CD4-positive, CD25-positive, alpha-beta regulatory T cell (primary cell): ENCODE measurements around the gene FBXL15. TPM values are rescaled to one million over a fixed set of nuclear protein-coding genes. Genes with fewer than 3 reads are reported as not detected.

Experiments used
- ATAC-seq, 2 donors: fragments of 150-1000 bp; cut with Tn5 transposase; one replicate each; pipeline ENCODE4 v1.10.0; 2021; ENCODE audit warnings: low read depth in 2 of 2, moderate number of reproducible peaks in 2 of 2, moderate library complexity in 1 of 2
- DNase-seq, 3 donors: peaks; one replicate each; pipeline versions ENCODE4 v3.0.0 to v3.0.0-alpha.2; 2012 to 2022; ENCODE audit warnings: mixed read lengths in 1 of 3
- H3K27ac ChIP-seq: one replicate; pipeline ENCODE4 v1.7.0; 2013; ENCODE audit warnings: mild to moderate bottlenecking, low read length; ENCODE audit not compliant: insufficient read depth, poor library complexity, severe bottlenecking
- H3K27me3 ChIP-seq: one replicate; pipeline ENCODE4 v1.7.0; 2013; ENCODE audit warnings: low read length; ENCODE audit not compliant: control insufficient read depth, insufficient read depth
- H3K36me3 ChIP-seq: one replicate; pipeline ENCODE4 v1.7.0; 2013; ENCODE audit warnings: mild to moderate bottlenecking, low read length, moderate library complexity; ENCODE audit not compliant: control insufficient read depth, insufficient read depth
- H3K4me1 ChIP-seq: 2 replicates; pipeline ENCODE4 v1.7.0; 2013; ENCODE audit warnings: mild to moderate bottlenecking, low read length; ENCODE audit not compliant: insufficient read depth, control insufficient read depth, poor library complexity, severe bottlenecking
- H3K4me3 ChIP-seq: one replicate; pipeline ENCODE4 v1.7.0; 2013; ENCODE audit warnings: low read depth, mild to moderate bottlenecking, low read length, moderate library complexity
- H3K9me3 ChIP-seq, 2 experiments: 1 replicate in 1 of 2; 2 replicates in 1 of 2; pipeline ENCODE4 v1.7.0; 2013; ENCODE audit warnings: low read length in 2 of 2, mild to moderate bottlenecking in 1 of 2, moderate library complexity in 1 of 2; ENCODE audit not compliant: control insufficient read depth in 2 of 2
- H3K27ac Mint-ChIP-seq, 3 donors: one replicate each; pipeline ENCODE4 v1.8.0; 2020 to 2022; ENCODE audit warnings: mild to moderate bottlenecking in 3 of 3, mixed read lengths in 3 of 3, moderate library complexity in 2 of 3
- H3K27me3 Mint-ChIP-seq: one replicate; pipeline ENCODE4 v1.8.0; 2022; ENCODE audit warnings: mild to moderate bottlenecking, mixed read lengths
- H3K36me3 Mint-ChIP-seq: one replicate; pipeline ENCODE4 v1.8.0; 2020; ENCODE audit warnings: mixed read lengths
- H3K4me1 Mint-ChIP-seq, 4 donors: one replicate each; pipeline ENCODE4 v1.8.0; 2020 to 2022; ENCODE audit warnings: mixed read lengths in 4 of 4, mild to moderate bottlenecking in 1 of 4
- H3K4me3 Mint-ChIP-seq, 4 donors: one replicate each; pipeline ENCODE4 v1.8.0; 2020 to 2022; ENCODE audit warnings: mild to moderate bottlenecking in 4 of 4, mixed read lengths in 4 of 4, moderate library complexity in 3 of 4
- H3K9me3 Mint-ChIP-seq, 7 donors: one replicate each; pipeline ENCODE4 v1.8.0; 2020 to 2022; ENCODE audit warnings: mixed read lengths in 7 of 7, mild to moderate bottlenecking in 3 of 7, moderate library complexity in 2 of 7
- polyA plus RNA-seq, 4 donors: library from polyadenylated mRNA; unstranded; fragments of 300-500 nt; fragmentation: Illumina TruSeq; gene quantifications; one replicate each; pipeline ENCODE4 v1.2.3, GENCODE V29; 2021
- total RNA-seq: library from RNA; stranded (reverse); gene quantifications from one replicate; pipeline ENCODE4 v1.2.3, GENCODE V29; 2022

FBXL15 gene
- total and polyA plus RNA-seq, 5 donors from 2014 or later = 12.8 to 40.1 (median 29.7) TPM

DNA sequence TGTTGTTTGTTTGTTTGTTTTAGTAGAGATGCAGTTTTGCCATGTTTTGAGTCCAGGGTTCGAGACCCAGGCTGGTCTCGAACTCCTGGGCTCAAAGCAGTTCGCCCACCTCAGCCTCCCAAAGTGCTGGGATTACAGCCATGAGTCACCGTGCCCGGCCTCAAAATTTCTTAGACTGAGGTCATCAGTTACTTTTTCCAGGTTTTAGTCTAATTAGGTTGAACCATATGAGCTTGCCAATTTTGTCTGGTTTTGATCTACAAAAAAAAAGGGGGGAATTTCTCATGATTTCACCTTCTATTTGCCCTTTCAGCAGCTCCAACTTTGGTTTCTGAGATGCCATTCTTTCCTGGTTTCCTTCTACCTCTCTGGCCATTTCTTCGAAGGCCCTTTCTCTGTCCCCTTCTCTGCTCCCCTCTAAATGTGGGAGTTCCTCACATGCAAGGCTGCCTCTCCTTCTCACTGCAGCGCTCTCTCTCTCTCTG lies 6.2 kb downstream of the FBXL15 start:
- Histone ChIP-seq H3K27me3 (no peaks in the 10 kb centered on the region), H3K4me3 (no peak overlapping the region), H3K36me3 (peaks cover 3% of the 10 kb centered on the region), H3K27ac (no peak overlapping the region), H3K4me1 (peaks cover 21% of the 10 kb centered on the region), H3K9me3 (no peaks in the 10 kb centered on the region)
- DNase-seq (no peak), ATAC-seq (no peak)
- Mint-ChIP-seq H3K4me3 (peak overlapping the region in 1 of 4 donors; percentile 52), H3K27me3 (no peaks in the 10 kb centered on the region), H3K9me3 (no peaks in the 10 kb centered on the region), H3K36me3 (no peaks in the 10 kb centered on the region), H3K27ac (peak overlapping the region in 1 of 3 donors; percentile 26), H3K4me1 (peaks cover 5 to 29% (median 20%) of the 10 kb centered on the region in 4 donors)

DNA sequence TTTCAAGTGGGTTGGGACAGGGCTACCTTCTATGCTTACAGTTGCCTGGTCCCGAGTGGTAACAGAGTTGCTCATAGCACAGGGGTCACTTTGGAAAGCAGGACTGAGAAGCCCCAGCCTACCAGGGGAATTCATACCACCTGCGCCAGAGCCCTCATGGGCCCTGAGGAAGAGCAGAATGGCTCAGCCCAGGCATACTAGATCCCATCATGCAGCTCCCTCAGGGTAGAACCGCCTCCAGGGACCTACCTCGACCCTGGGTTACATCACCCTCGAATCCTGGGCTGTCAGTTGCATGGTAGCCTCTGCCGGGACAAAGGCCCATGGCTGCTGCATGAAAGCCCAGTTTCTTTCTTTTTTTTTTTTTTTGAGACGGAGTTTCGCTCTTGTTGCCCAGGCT lies 8.8 kb downstream of the FBXL15 start:
- Mint-ChIP-seq H3K4me1 (peaks cover 11 to 39% (median 22%) of the 10 kb centered on the region in 4 donors), H3K27ac (no peak overlapping the region), H3K27me3 (no peaks in the 10 kb centered on the region), H3K4me3 (peak overlapping the region in 1 of 4 donors; percentile 81), H3K36me3 (no peaks in the 10 kb centered on the region), H3K9me3 (no peaks in the 10 kb centered on the region)
- no peak for ATAC-seq
- Histone ChIP-seq H3K4me3 (no peak overlapping the region), H3K27me3 (no peaks in the 10 kb centered on the region), H3K4me1 (peaks cover 27% of the 10 kb centered on the region), H3K27ac (no peak overlapping the region), H3K9me3 (no peaks in the 10 kb centered on the region), H3K36me3 (peaks cover 3% of the 10 kb centered on the region)
- DNase-seq = no peak

DNA sequence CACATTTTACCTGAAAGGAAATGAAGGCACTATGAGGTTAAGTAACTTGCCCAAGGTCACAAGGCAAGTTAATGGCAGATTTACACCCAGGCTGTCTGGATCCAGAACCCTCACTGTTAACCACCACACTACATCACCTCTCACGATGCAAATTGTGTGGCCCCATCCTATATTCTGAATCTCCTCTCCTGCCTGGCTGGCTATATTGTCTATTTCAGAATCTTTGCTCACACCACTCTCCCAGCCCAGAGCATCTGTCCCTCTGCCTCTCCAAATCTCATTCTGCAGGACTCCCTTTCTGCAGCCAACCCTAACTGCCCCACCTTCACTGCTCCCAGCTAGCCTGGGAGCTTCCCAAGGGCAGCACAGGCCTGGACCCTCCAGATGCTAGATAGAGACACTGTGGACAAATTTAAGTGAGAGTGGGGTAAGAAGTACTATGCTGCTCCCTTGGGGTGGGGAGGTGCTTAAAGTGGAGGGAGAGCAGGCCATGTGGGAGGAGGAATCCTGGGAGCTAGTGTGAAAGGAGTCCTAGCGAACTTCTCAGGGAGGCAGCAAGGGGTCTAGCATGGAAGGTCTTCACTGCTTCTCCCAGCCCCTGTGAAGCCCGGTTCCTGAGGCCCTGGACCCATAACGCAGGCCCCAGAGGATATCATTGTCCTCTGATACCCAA lies 11.0 kb downstream of the FBXL15 start:
- no peak for DNase-seq
- peak overlapping the region; percentile 86 to 91 (median 90) for H3K27ac Mint-ChIP-seq
- ATAC-seq = no peak
- Histone ChIP-seq H3K27me3 (no peaks in the 10 kb centered on the region), H3K4me3 (peak overlapping the region; percentile 80), H3K9me3 (no peaks in the 10 kb centered on the region), H3K36me3 (no peaks in the 10 kb centered on the region), H3K27ac (peak overlapping the region; percentile 63), H3K4me1 (peaks cover 47% of the 10 kb centered on the region)
- no peaks in the 10 kb centered on the region for H3K9me3 Mint-ChIP-seq
- peak overlapping the region; percentile 93 to 99 (median 96) for H3K4me3 Mint-ChIP-seq
- peaks cover 5% of the 10 kb centered on the region for H3K27me3 Mint-ChIP-seq
- no peaks in the 10 kb centered on the region for H3K36me3 Mint-ChIP-seq
- H3K4me1 Mint-ChIP-seq = peaks cover 11 to 53% (median 37%) of the 10 kb centered on the region in 4 donors

DNA sequence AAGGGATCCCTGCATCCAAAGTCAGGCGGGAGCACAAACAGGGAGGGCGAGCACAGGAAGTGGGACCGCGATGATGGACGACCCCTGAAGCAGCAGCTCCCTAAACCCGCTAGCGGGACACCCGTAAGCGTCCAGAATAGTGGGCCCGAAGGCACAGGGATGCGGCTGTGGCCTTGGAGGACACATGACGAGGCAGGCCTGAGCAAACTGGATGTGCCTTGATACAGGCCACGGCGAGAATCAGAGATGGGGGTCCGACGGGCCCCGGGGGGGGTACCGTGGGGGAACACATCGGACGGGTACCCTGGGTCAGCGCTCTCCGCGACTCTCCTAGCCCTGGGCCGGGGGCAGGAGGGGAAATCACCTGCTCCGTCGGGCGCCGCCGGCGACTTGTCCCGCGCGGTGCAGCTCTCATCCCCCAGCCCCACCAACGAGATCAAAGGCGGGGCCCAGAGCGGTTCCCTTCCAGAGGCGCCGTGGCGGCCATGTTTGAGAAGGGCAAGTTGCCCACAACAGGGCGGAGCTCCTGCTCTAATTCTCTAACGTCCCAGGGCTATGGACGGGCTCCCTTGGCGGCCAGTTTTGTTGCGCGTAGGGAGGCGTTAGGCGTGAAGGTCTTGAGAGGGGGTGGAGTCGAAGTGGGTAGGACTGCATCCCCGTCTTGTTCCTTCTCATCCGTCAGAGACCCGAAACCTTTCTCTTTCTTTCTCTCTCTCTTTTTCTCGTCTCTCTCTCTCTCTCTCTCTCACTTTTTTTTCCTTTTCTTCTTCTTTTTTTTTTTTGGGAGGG lies 11.7 kb downstream of the FBXL15 start, which contains the start of gene CUEDC2:
Gene CUEDC2, minus strand, starts transcription at position 413 of the 789 bp plus-strand sequence. CDS start 7,386 bp downstream, outside the sequence.
- peaks cover 11 to 56% (median 39%) of the 10 kb centered on the region in 4 donors for H3K4me1 Mint-ChIP-seq
- no peaks in the 10 kb centered on the region for H3K27me3 ChIP-seq
- no peaks in the 10 kb centered on the region for H3K36me3 ChIP-seq
- peak within 1 kb of the TSS; percentile 93 to 99 (median 96) for H3K4me3 Mint-ChIP-seq
- H3K4me3 ChIP-seq = peak within 1 kb of the TSS; percentile 80
- DNase-seq = peak; percentile 91 to 97 (median 93)
- H3K27me3 Mint-ChIP-seq = peaks cover 5% of the 10 kb centered on the region
- H3K9me3 Mint-ChIP-seq = no peaks in the 10 kb centered on the region
- peak within 1 kb of the TSS; percentile 90 to 91 (median 90) for H3K27ac Mint-ChIP-seq
- no peaks in the 10 kb centered on the region for H3K9me3 ChIP-seq
- peaks cover 52% of the 10 kb centered on the region for H3K4me1 ChIP-seq
- peak within 1 kb of the TSS; percentile 63 for H3K27ac ChIP-seq
- no peaks in the 10 kb centered on the region for H3K36me3 Mint-ChIP-seq
- ATAC-seq = peak; percentile 94

DNA sequence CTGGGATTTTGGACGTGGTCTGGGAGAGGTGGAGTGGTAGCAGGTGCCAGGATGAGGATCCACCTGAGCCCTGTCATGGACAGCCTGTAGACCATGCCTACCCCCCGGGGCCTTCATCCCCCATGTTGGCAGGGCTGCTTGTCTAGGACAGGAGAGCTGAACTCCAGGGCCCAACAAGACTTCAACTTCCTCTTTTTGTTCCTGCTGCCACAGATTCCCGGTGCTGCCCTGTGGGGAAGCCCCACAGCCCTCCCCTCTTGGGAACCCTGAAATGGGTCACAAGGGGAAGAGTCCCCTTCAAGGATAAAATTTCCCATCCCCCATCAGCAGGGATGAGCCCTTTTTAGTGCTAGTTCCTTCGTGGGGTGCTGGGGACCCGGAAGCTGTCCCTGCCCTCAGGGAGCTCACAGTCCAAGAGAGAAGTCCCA lies 13.0 kb downstream of the FBXL15 start:
- H3K36me3 ChIP-seq = no peaks in the 10 kb centered on the region
- ATAC-seq = no peak
- H3K27ac ChIP-seq = no peak overlapping the region
- peak overlapping the region; percentile 90 to 91 (median 90) for H3K27ac Mint-ChIP-seq
- DNase-seq = no peak
- no peaks in the 10 kb centered on the region for H3K9me3 ChIP-seq
- peaks cover 5% of the 10 kb centered on the region for H3K27me3 Mint-ChIP-seq
- peaks cover 60% of the 10 kb centered on the region for H3K4me1 ChIP-seq
- H3K4me3 ChIP-seq = no peak overlapping the region
- peak overlapping the region; percentile 93 to 99 (median 96) for H3K4me3 Mint-ChIP-seq
- no peaks in the 10 kb centered on the region for H3K27me3 ChIP-seq
- H3K9me3 Mint-ChIP-seq = peaks cover 0 to 2% (median 0%) of the 10 kb centered on the region in 7 donors
- H3K4me1 Mint-ChIP-seq = peaks cover 6 to 64% (median 43%) of the 10 kb centered on the region in 4 donors
- H3K36me3 Mint-ChIP-seq = no peaks in the 10 kb centered on the region

DNA sequence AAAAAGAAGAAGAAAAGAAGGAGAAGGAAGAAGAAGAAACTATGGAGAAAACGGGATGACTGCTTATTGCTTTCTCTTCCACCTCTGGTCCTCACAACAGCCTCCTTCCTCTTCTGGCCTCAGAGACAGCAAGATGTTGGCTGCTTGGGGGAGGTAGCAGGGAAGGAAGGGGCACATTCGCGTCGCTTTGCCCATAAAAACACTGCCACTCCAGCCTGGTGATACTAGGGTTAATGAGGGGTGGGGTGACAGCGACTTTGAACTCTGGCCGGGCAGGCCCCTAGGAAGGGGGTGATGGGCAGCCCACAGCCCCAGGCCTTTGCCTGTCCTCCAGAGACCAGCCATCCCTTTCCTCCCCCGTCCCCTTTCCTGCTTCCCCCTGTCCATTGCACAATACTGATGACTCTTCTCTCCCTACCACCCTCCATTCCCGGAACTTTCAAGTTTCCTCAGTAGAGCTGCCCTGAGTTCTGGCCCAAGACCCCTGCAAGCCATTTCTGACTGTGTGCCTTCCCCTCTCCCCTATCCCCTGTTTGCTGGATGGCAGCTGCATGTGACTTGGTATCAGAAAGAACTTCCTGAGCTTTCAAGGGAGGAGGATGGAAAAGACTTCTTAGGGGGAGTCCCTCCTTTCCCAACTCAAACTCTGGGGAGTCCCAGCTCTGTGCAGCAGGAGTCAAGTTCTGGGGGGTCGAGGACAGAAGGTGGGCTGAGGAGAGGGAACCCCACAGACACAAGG lies 13.9 kb downstream of the FBXL15 start:
- no peak for DNase-seq
- no peak for ATAC-seq
- no peaks in the 10 kb centered on the region for H3K9me3 ChIP-seq
- H3K27me3 ChIP-seq = no peaks in the 10 kb centered on the region
- H3K4me1 ChIP-seq = peaks cover 60% of the 10 kb centered on the region
- no peaks in the 10 kb centered on the region for H3K36me3 Mint-ChIP-seq
- H3K27ac Mint-ChIP-seq = peak overlapping the region; percentile 78 to 91 (median 85)
- peak overlapping the region; percentile 65 for H3K27ac ChIP-seq
- peaks cover 0 to 2% (median 0%) of the 10 kb centered on the region in 7 donors for H3K9me3 Mint-ChIP-seq
- no peaks in the 10 kb centered on the region for H3K36me3 ChIP-seq
- H3K4me1 Mint-ChIP-seq = peaks cover 6 to 64% (median 43%) of the 10 kb centered on the region in 4 donors
- peaks cover 5% of the 10 kb centered on the region for H3K27me3 Mint-ChIP-seq
- H3K4me3 Mint-ChIP-seq = peak overlapping the region; percentile 77 to 99 (median 92)
- H3K4me3 ChIP-seq = no peak overlapping the region

DNA sequence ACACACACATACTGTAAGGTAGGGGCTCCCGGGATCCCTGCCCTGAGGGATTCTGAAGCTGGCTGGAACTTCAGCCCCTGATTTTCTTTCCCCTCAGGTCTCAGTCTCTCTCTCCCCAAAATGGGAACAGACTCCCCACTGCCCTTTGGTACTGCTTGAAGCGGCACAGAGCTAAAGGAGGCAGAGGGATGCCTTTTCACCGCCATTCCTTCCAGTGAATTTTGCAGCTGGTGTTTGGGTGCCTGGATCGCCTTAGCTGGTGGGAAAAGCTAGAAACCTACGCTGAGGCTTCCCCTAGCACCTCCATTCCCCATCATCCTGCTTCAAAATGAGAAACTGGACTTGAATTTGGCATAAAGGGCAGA lies 14.5 kb downstream of the FBXL15 start:
- H3K4me1 Mint-ChIP-seq = peaks cover 6 to 64% (median 43%) of the 10 kb centered on the region in 4 donors
- Histone ChIP-seq H3K27me3 (no peaks in the 10 kb centered on the region), H3K4me3 (peak overlapping the region; percentile 44), H3K4me1 (peaks cover 60% of the 10 kb centered on the region), H3K9me3 (no peaks in the 10 kb centered on the region), H3K36me3 (no peaks in the 10 kb centered on the region), H3K27ac (peak overlapping the region; percentile 65)
- no peaks in the 10 kb centered on the region for H3K36me3 Mint-ChIP-seq
- peaks cover 5% of the 10 kb centered on the region for H3K27me3 Mint-ChIP-seq
- DNase-seq (no peak), ATAC-seq (no peak)
- H3K27ac Mint-ChIP-seq = peak overlapping the region; percentile 78 to 91 (median 85)
- peaks cover 0 to 2% (median 0%) of the 10 kb centered on the region in 7 donors for H3K9me3 Mint-ChIP-seq
- peak overlapping the region; percentile 77 to 99 (median 92) for H3K4me3 Mint-ChIP-seq
